ENCODE measurements around the gene BMP3.
"Not testable (repeated sequence)": the region's sequence is repeated elsewhere in the genome, so short reads cannot be mapped to it uniquely, and the experiment has no call there.

BMP3 gene

GRCh38 chr4:81030061-81030980, at the start of gene BMP3:
TSS of gene BMP3 (plus strand) at chr4:81030708. CDS start at chr4:81031285, 577 bp downstream.
- H3K27ac ChIP-seq (ENCODE audit: low read depth, low read length), result no peak within 1 kb of the TSS
- peak within 1 kb of the TSS; percentile 72 for H3K4me3 ChIP-seq (ENCODE audit: low read depth, low read length)
- H3K36me3 ChIP-seq (ENCODE audit: control insufficient read depth, insufficient read depth, low read length), result no peaks in the 10 kb centered on the region
- no peak within 1 kb of the TSS for H3K9ac ChIP-seq (ENCODE audit: low read depth, low read length)
- H3K4me1 ChIP-seq (ENCODE audit: control insufficient read depth, insufficient read depth, low read length), result peaks cover 13% of the 10 kb centered on the region
- no peaks in the 10 kb centered on the region for H3K9me3 ChIP-seq (ENCODE audit: control insufficient read depth, insufficient read depth, low read length)
- peaks cover 84% of the 10 kb centered on the region for H3K27me3 ChIP-seq (ENCODE audit: control insufficient read depth, insufficient read depth, low read length)

- no peak overlapping the region for H3K27ac ChIP-seq (ENCODE audit: low read depth, low read length)
Measured at GRCh38 chr4:80986011-80986410, 44.5 kb upstream of the BMP3 start.

DNA sequence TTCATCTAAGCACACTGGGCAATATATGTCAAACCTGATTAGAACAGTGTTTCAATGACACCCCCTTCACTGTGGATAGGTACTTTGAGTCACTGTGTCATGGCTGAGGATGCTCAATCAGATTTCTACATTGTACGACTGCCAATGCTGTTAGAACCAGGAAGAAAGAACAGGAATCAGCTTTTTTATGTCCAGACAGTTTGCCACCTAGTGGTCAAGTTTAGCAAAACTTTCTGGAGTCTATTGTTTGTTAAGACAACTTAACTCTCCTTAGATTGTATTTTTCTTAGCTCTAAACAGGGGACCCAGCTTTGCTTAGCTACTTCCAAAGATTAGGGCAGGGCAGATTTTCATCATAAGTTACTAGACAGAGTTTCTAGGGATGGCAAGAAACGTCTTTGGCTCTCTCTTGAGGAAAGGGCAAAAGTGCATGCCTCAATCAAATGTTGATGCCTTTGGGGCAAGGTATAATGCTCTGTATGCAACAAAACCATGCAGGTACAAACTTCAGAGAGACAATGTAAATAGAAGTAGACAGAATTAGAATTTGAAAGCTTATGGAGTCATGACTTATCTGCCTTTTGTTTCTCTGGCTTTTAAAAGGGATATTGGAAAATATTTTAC, 40.5 kb upstream of the BMP3 start:
- H3K9ac ChIP-seq (ENCODE audit: low read depth, low read length), result no peak overlapping the region
- H3K27me3 ChIP-seq (ENCODE audit: control insufficient read depth, insufficient read depth, low read length), result no peaks in the 10 kb centered on the region
- no peaks in the 10 kb centered on the region for H3K36me3 ChIP-seq (ENCODE audit: control insufficient read depth, insufficient read depth, low read length)
- H3K4me3 ChIP-seq (ENCODE audit: low read depth, low read length), result no peak overlapping the region
- H3K9me3 ChIP-seq (ENCODE audit: control insufficient read depth, insufficient read depth, low read length), result no peaks in the 10 kb centered on the region
- peaks cover 3% of the 10 kb centered on the region; the same call in 1 of the 2 replicates for H3K4me1 ChIP-seq (ENCODE audit: control insufficient read depth, insufficient read depth, low read length)
- H3K27ac ChIP-seq (ENCODE audit: low read depth, low read length), result no peak overlapping the region

More at GRCh38 chr4:80986011-80986410, 44.5 kb upstream of the BMP3 start:
- H3K9me3 ChIP-seq (ENCODE audit: control insufficient read depth, insufficient read depth, low read length), result no peaks in the 10 kb centered on the region
- no peaks in the 10 kb centered on the region for H3K36me3 ChIP-seq (ENCODE audit: control insufficient read depth, insufficient read depth, low read length)
- peaks cover 3% of the 10 kb centered on the region; the same call in 1 of the 2 replicates for H3K4me1 ChIP-seq (ENCODE audit: control insufficient read depth, insufficient read depth, low read length)
- no peak overlapping the region for H3K4me3 ChIP-seq (ENCODE audit: low read depth, low read length)
- H3K9ac ChIP-seq (ENCODE audit: low read depth, low read length), result no peak overlapping the region
- H3K27me3 ChIP-seq (ENCODE audit: control insufficient read depth, insufficient read depth, low read length), result no peaks in the 10 kb centered on the region

DNA sequence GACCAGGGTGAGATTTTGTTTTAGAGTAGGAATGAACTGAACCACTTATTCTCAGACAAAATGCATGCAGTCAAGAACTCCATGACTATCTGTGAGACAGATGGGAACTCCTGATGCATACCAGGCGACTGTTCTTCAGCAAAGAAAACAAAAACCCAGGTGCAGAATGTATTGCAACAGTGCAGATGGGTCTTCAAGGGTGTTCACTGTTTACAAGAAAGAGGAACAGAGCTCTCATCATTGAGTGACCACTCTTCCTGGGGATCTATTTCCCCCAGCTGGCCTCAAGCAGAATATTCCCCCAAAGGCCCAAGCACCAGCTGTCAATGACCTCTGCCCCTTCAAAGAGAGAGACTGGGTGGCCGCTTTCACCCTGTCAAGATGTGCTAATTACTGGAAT, 39.7 kb upstream of the BMP3 start:
- Histone ChIP-seq H3K36me3 (ENCODE audit: control insufficient read depth, insufficient read depth, low read length) (no peaks in the 10 kb centered on the region), H3K4me1 (ENCODE audit: control insufficient read depth, insufficient read depth, low read length) (peaks cover 3% of the 10 kb centered on the region; the same call in 1 of the 2 replicates), H3K9ac (ENCODE audit: low read depth, low read length) (no peak overlapping the region), H3K27ac (ENCODE audit: low read depth, low read length) (no peak overlapping the region), H3K27me3 (ENCODE audit: control insufficient read depth, insufficient read depth, low read length) (no peaks in the 10 kb centered on the region), H3K4me3 (ENCODE audit: low read depth, low read length) (no peak overlapping the region), H3K9me3 (ENCODE audit: control insufficient read depth, insufficient read depth, low read length) (no peaks in the 10 kb centered on the region)

- H3K9ac ChIP-seq (ENCODE audit: low read depth, low read length), result no peak overlapping the region
- H3K4me3 ChIP-seq (ENCODE audit: low read depth, low read length), result no peak overlapping the region
- H3K27me3 ChIP-seq (ENCODE audit: control insufficient read depth, insufficient read depth, low read length), result no peaks in the 10 kb centered on the region
- H3K27ac ChIP-seq (ENCODE audit: low read depth, low read length), result no peak overlapping the region
- H3K36me3 ChIP-seq (ENCODE audit: control insufficient read depth, insufficient read depth, low read length), result no peaks in the 10 kb centered on the region
- H3K4me1 ChIP-seq (ENCODE audit: control insufficient read depth, insufficient read depth, low read length), result peaks cover 4% of the 10 kb centered on the region; the same call in 1 of the 2 replicates
- no peaks in the 10 kb centered on the region for H3K9me3 ChIP-seq (ENCODE audit: control insufficient read depth, insufficient read depth, low read length)
Measured at GRCh38 chr4:80999943-81000342, 30.6 kb upstream of the BMP3 start.

DNA sequence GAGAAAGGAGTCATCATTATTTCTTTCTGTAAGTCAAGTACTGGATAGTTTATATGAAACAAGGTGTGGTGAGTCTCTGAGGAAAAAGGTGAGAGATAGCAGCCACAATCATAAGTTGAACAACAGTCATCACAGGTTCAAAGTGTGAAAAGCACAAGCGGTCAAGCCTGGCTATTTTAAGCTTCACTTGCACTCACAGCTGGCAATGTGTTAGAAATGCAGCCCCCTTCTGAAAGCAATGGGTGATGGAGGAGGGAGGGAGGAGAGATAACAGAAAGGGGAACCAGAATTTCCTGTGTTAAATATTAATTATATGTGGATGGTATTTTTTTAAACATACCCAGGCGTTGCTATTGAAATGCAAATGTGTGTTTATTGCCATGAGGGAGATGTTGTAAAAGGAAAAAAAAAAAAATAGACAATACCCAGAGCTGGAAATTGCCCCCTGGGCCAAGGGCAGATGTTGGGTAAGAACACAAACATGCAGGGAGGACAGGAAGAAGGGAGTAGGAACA, 26.9 kb upstream of the BMP3 start:
- H3K4me3 ChIP-seq (ENCODE audit: low read depth, low read length), result no peak overlapping the region
- no peaks in the 10 kb centered on the region for H3K27me3 ChIP-seq (ENCODE audit: control insufficient read depth, insufficient read depth, low read length)
- no peak overlapping the region for H3K27ac ChIP-seq (ENCODE audit: low read depth, low read length)
- H3K36me3 ChIP-seq (ENCODE audit: control insufficient read depth, insufficient read depth, low read length), result no peaks in the 10 kb centered on the region
- no peaks in the 10 kb centered on the region for H3K9me3 ChIP-seq (ENCODE audit: control insufficient read depth, insufficient read depth, low read length)
- H3K9ac ChIP-seq (ENCODE audit: low read depth, low read length), result no peak overlapping the region
- peaks cover 4% of the 10 kb centered on the region; the same call in 1 of the 2 replicates for H3K4me1 ChIP-seq (ENCODE audit: control insufficient read depth, insufficient read depth, low read length)

GRCh38 chr4:81007417-81007816, 23.1 kb upstream of the BMP3 start:
- no peak overlapping the region for H3K27ac ChIP-seq (ENCODE audit: low read depth, low read length)
- no peaks in the 10 kb centered on the region for H3K27me3 ChIP-seq (ENCODE audit: control insufficient read depth, insufficient read depth, low read length)
- peaks cover 4% of the 10 kb centered on the region; the same call in 1 of the 2 replicates for H3K4me1 ChIP-seq (ENCODE audit: control insufficient read depth, insufficient read depth, low read length)
- H3K9me3 ChIP-seq (ENCODE audit: control insufficient read depth, insufficient read depth, low read length), result no peaks in the 10 kb centered on the region
- no peaks in the 10 kb centered on the region for H3K36me3 ChIP-seq (ENCODE audit: control insufficient read depth, insufficient read depth, low read length)
- no peak overlapping the region for H3K9ac ChIP-seq (ENCODE audit: low read depth, low read length)
- H3K4me3 ChIP-seq (ENCODE audit: low read depth, low read length), result no peak overlapping the region

- not testable (repeated sequence) for H3K9me3 ChIP-seq (ENCODE audit: control insufficient read depth, insufficient read depth, low read length); H3K9ac ChIP-seq (ENCODE audit: low read depth, low read length); H3K4me3 ChIP-seq (ENCODE audit: low read depth, low read length); H3K36me3 ChIP-seq (ENCODE audit: control insufficient read depth, insufficient read depth, low read length); H3K4me1 ChIP-seq (ENCODE audit: control insufficient read depth, insufficient read depth, low read length); H3K27me3 ChIP-seq (ENCODE audit: control insufficient read depth, insufficient read depth, low read length); H3K27ac ChIP-seq (ENCODE audit: low read depth, low read length)
Measured at GRCh38 chr4:81016566-81016965, 13.9 kb upstream of the BMP3 start.

- no peaks in the 10 kb centered on the region for H3K4me1 ChIP-seq (ENCODE audit: control insufficient read depth, insufficient read depth, low read length)
- no peak overlapping the region for H3K27ac ChIP-seq (ENCODE audit: low read depth, low read length)
- no peak overlapping the region for H3K4me3 ChIP-seq (ENCODE audit: low read depth, low read length)
- H3K9me3 ChIP-seq (ENCODE audit: control insufficient read depth, insufficient read depth, low read length), result 0 out of 2 replicates have a peak, but pooled peaks cover 2% of the 10 kb centered on the region
- no peaks in the 10 kb centered on the region for H3K27me3 ChIP-seq (ENCODE audit: control insufficient read depth, insufficient read depth, low read length)
- H3K36me3 ChIP-seq (ENCODE audit: control insufficient read depth, insufficient read depth, low read length), result no peaks in the 10 kb centered on the region
- no peak overlapping the region for H3K9ac ChIP-seq (ENCODE audit: low read depth, low read length)
Measured at GRCh38 chr4:81019006-81019405, 11.5 kb upstream of the BMP3 start.

DNA sequence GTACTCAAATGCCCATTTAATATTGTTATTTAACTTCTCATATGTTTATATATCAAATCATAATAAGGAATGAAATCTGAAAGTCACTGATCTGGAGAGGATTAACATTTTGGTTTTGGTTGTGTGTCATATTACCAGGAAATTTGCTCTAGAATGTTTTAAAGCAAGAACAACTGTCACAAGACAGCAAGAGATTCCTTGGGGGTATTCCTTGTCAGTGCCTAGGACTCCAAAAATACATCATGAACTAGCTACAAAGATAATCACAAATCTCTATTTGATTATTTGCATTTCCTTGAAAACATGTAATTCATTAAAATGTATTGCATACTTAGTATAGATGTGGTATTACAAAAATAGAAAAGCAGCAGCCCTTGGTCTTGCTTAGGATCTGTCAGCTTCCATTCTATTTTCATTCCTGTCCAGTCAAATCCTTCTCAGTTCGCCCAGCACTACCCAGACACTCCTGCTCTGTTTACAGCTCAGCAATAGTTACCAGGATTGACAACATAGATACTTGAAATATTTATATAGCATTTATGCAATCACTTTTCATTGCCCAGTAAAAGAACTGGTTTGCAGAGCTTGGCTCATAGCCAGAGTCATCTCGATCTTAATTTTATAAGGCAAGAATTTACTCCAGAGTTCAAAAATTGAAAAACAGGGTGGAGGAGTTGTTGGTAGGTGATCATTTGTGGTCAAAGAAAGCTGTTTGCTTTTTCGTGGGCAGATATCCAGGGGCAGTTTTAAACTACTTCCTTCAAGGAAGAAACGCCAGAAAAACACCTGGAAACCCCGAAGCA, 9.2 kb upstream of the BMP3 start:
- H3K4me1 ChIP-seq (ENCODE audit: control insufficient read depth, insufficient read depth, low read length), result no peaks in the 10 kb centered on the region
- no peaks in the 10 kb centered on the region for H3K9me3 ChIP-seq (ENCODE audit: control insufficient read depth, insufficient read depth, low read length)
- no peaks in the 10 kb centered on the region for H3K27me3 ChIP-seq (ENCODE audit: control insufficient read depth, insufficient read depth, low read length)
- no peak overlapping the region for H3K9ac ChIP-seq (ENCODE audit: low read depth, low read length)
- no peak overlapping the region for H3K27ac ChIP-seq (ENCODE audit: low read depth, low read length)
- no peak overlapping the region for H3K4me3 ChIP-seq (ENCODE audit: low read depth, low read length)
- no peaks in the 10 kb centered on the region for H3K36me3 ChIP-seq (ENCODE audit: control insufficient read depth, insufficient read depth, low read length)

Measured in HUES48 (cell line).